Measurements from ENCODE around the gene ARL5C. TPM values are rescaled to one million over a fixed set of nuclear protein-coding genes. Genes with fewer than 3 reads are reported as not detected.

ARL5C gene
- total and polyA plus RNA-seq, 2 donors (not counting 1 experiment from before 2014, with no cell fraction given), result not detected

DNA sequence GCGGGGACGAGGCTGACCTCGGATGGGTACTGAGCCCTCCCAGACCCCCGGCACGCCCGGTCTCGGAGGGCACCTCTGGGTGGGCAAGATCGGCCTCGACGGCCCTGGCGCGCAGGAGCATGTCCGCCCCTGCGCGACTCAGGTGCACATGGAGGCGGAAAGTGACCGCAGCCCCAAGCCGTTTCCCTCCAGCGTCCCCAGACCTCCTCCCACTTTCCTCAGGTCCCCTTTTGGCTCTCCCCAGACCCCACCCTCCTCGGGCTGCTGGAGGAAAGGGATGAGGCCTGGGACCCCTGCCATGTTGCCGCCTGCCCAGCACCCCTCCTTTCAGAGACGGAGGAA is 44.1 kb upstream of the ARL5C start:
- DNase-seq (no peak), ATAC-seq (ENCODE audit: low read depth) (no peak)
- H3K9me3 Mint-ChIP-seq (ENCODE audit: insufficient read depth), result no peaks in the 10 kb centered on the region
- ChIA-PET CTCF (interaction anchor here (0.6 to 18.9 kb wide), 3 partner anchors 10 to 655 kb away, joined by 4 to 707 read pairs (median 15); partner anchors contain the start of gene RPL19), POLR2A (interaction anchor here (1.8 kb wide), 2 partner anchors 10 to 22 kb away, joined by 5 to 11 read pairs; partner anchors contain the start of gene RPL19)
- TF ChIP-seq CTCF (IDR thresholded peaks at IDR 0.05) (no peak), EZH2 (IDR thresholded peaks at IDR 0.05; ENCODE audit: borderline replicate concordance, insufficient read depth, low read depth, low read length, poor library complexity, severe bottlenecking) (no peak)
- Histone ChIP-seq H3K27ac (ENCODE audit: low read length in 2 of 2) (no peak overlapping the region), H3K4me3 (ENCODE audit: control extremely low read depth in 1 of 5, extremely low read depth in 1 of 5, insufficient read depth in 1 of 5, low read depth in 2 of 5, low read length in 4 of 5) (peak overlapping the region in 4 of 5 experiments; percentile 35 to 52 (median 48)), H3K4me1 (ENCODE audit: control insufficient read depth in 2 of 2, insufficient read depth in 2 of 2, low read length in 2 of 2) (peaks cover 32 to 39% of the 10 kb centered on the region in 2 donors), H2AFZ (ENCODE audit: insufficient read depth, low read depth, low read length, poor library complexity, severe bottlenecking) (peak overlapping the region; percentile 76), H3K27me3 (replicated peaks in 1 of 4; ENCODE audit: control extremely low read depth in 1 of 4, control insufficient read depth in 3 of 4, insufficient read depth in 4 of 4, low read length in 3 of 4) (peaks cover 0 to 12% (median 3%) of the 10 kb centered on the region in 4 experiments), H3K9ac (ENCODE audit: low read length) (peak overlapping the region; percentile 59), H3K36me3 (replicated peaks in 1 of 2; ENCODE audit: control extremely low read depth in 1 of 2, control insufficient read depth in 1 of 2, extremely low read depth in 1 of 2, insufficient read depth in 2 of 2, low read length in 1 of 2) (peaks cover 1 to 2% of the 10 kb centered on the region in 2 experiments), H3K9me3 (ENCODE audit: control extremely low read depth in 1 of 3, control insufficient read depth in 2 of 3, insufficient read depth in 1 of 3, low read length in 2 of 3) (peaks cover 0 to 3% (median 0%) of the 10 kb centered on the region in 3 donors), H4K20me1 (ENCODE audit: control insufficient read depth, insufficient read depth, low read length, poor library complexity, severe bottlenecking) (no peaks in the 10 kb centered on the region), H3K4me2 (replicated peaks; ENCODE audit: low read depth, low read length, poor library complexity, severe bottlenecking) (peak overlapping the region; percentile 96), H3K79me2 (ENCODE audit: control insufficient read depth, insufficient read depth, low read length) (no peaks in the 10 kb centered on the region)
- intact Hi-C loops (cut with micrococcal nuclease), result no loop called here
- peaks cover 33% of the 10 kb centered on the region for H3K4me1 Mint-ChIP-seq
- H3K27me3 Mint-ChIP-seq, result no peaks in the 10 kb centered on the region
- H3K4me3 Mint-ChIP-seq, result peak overlapping the region; percentile 77
- peak overlapping the region; percentile 53 for H3K27ac Mint-ChIP-seq
- 6% methylated on average over 22 of the region's 22 CpGs for WGBS (ENCODE audit: insufficient coverage)

Measured in B cell (primary cell).